IPS-NIHi7 (cell line): ENCODE results near the gene NFE2L3.
"Not testable (repeated sequence)": the region's sequence is repeated elsewhere in the genome, so short reads cannot be mapped to it uniquely, and the experiment has no call there.

Source experiments
- DNase-seq: peaks from one replicate; pipeline ENCODE4 v3.0.0; 2012; ENCODE audit warnings: mixed read lengths; ENCODE audit errors: extremely low spot score

Gene NFE2L3

GRCh38 chr7:26186364-26187311 is 34.6 kb downstream of the NFE2L3 start:
- no peak for DNase-seq

GRCh38 chr7:26187380-26188205 is 35.6 kb downstream of the NFE2L3 start:
- no peak for DNase-seq

- DNase-seq, result no peak
Observed at GRCh38 chr7:26188206-26188956, 36.4 kb downstream of the NFE2L3 start.

- DNase-seq, result no peak
Observed at GRCh38 chr7:26188957-26189541, 37.1 kb downstream of the NFE2L3 start.

GRCh38 chr7:26189697-26190096 is 37.7 kb downstream of the NFE2L3 start:
- DNase-seq, result no peak

- no peak for DNase-seq
Observed at GRCh38 chr7:26190417-26190869, 38.4 kb downstream of the NFE2L3 start.

- DNase-seq, result no peak
Observed at GRCh38 chr7:26191233-26191973, 39.4 kb downstream of the NFE2L3 start.

GRCh38 chr7:26191974-26192479 is 40.0 kb downstream of the NFE2L3 start:
- no peak for DNase-seq

GRCh38 chr7:26192485-26193087 is 40.6 kb downstream of the NFE2L3 start:
- DNase-seq, result no peak

GRCh38 chr7:26193432-26194207 is 41.6 kb downstream of the NFE2L3 start:
- no peak for DNase-seq

GRCh38 chr7:26194764-26195163 is 42.8 kb downstream of the NFE2L3 start:
- DNase-seq, result not testable (repeated sequence)

GRCh38 chr7:26195182-26195581 is 43.2 kb downstream of the NFE2L3 start:
- DNase-seq, result no peak

- DNase-seq, result no peak
Observed at GRCh38 chr7:26195867-26196657, 44.1 kb downstream of the NFE2L3 start.

- no peak for DNase-seq
Observed at GRCh38 chr7:26197153-26198115, 45.4 kb downstream of the NFE2L3 start.

- DNase-seq, result no peak
Observed at GRCh38 chr7:26198133-26198780, 46.3 kb downstream of the NFE2L3 start.

- DNase-seq, result no peak
Observed at GRCh38 chr7:26198781-26199169, 46.8 kb downstream of the NFE2L3 start.
